Kidney (tissue), 14 donors: ENCODE data around the gene CPEB4. TPM values are rescaled to one million over a fixed set of nuclear protein-coding genes. Genes with fewer than 3 reads are reported as not detected.

ENCODE experiments used
- DNase-seq, 5 donors: peaks; one replicate each; pipeline ENCODE4 v3.0.0-alpha.2; 2013 to 2020
- FAIRE-seq: peaks from 2 replicates; lab custom pipeline; 2012; peaks lifted over from hg19 to GRCh38; lab: Jason Lieb, UNC
- H3K27ac ChIP-seq, 2 donors: one replicate each; pipeline ENCODE4 v1.7.0; 2013; ENCODE audit warnings: low read depth in 2 of 2, low read length in 2 of 2, inconsistent platforms in 1 of 2
- H3K27me3 ChIP-seq: one replicate; pipeline ENCODE4 v1.7.1; 2013; ENCODE audit warnings: low read length, inconsistent platforms; ENCODE audit not compliant: control insufficient read depth, insufficient read depth
- H3K36me3 ChIP-seq, 3 donors: one replicate each; pipeline versions ENCODE4 v1.7.0 to v1.7.1; 2013; ENCODE audit warnings: low read length in 3 of 3, control low read depth in 1 of 3, inconsistent platforms in 1 of 3; ENCODE audit not compliant: insufficient read depth in 3 of 3, control insufficient read depth in 2 of 3
- H3K4me1 ChIP-seq, 3 donors: one replicate each; pipeline versions ENCODE4 v1.7.0 to v1.7.1; 2013; ENCODE audit warnings: low read length in 3 of 3, inconsistent platforms in 1 of 3, low read depth in 1 of 3; ENCODE audit not compliant: control insufficient read depth in 2 of 3, insufficient read depth in 2 of 3
- H3K4me3 ChIP-seq, 3 donors: one replicate each; pipeline versions ENCODE4 v1.7.0 to v1.8.1; 2013; ENCODE audit warnings: low read length in 3 of 3, control low read depth in 1 of 3, inconsistent platforms in 1 of 3
- H3K9ac ChIP-seq, 3 donors: one replicate each; pipeline versions ENCODE4 v1.7.0 to v1.7.1; 2013; ENCODE audit warnings: low read length in 3 of 3, control low read depth in 1 of 3, inconsistent platforms in 1 of 3
- H3K9me3 ChIP-seq, 3 donors: one replicate each; pipeline versions ENCODE4 v1.7.0 to v1.7.1; 2013; ENCODE audit warnings: low read length in 3 of 3, control low read depth in 1 of 3, inconsistent platforms in 1 of 3; ENCODE audit not compliant: control insufficient read depth in 2 of 3, insufficient read depth in 1 of 3
- intact Hi-C: fragments of 100-400 bp; cut with DNase I; formaldehyde crosslinking; loops from one replicate; pipeline ENCODE4 v1.11.1; 2022
- polyA plus RNA-seq: library from polyadenylated mRNA; stranded (reverse); fragments of 350-450 nt; fragmentation: Illumina TruSeq; extraction: RNeasy Lipid Tissue Mini Kit (QIAGEN cat#74804); gene quantifications from one replicate; pipeline ENCODE4 v1.2.3, GENCODE V29; 2014; ENCODE audit warnings: low read depth, low replicate concordance; ENCODE audit not compliant: insufficient read depth
- total RNA-seq: library from RNA; stranded (reverse); fragmentation: NEBNext Ultra II Directional; extraction: Animal tissue kit (Norgen Biotek cat#: 25700); gene quantifications from one replicate; pipeline ENCODE4 v1.2.1, GENCODE V29; 2021
- TF ChIP-seq, protein P1 (sequence below): IDR thresholded peaks from 3 replicates; pipeline ENCODE4 v1.5.1; 2012; ENCODE audit warnings: mild to moderate bottlenecking, moderate library complexity, borderline replicate concordance; ENCODE audit not compliant: insufficient read depth; ENCODE audit errors: extremely low read depth
- donor health status: control.
- donor health status: control.
- donor health status: control.
- donor health status: control.
- donor health status: control.
- donor health status: DM: yes; HTN: yes; CAD: no.
- donor health status: Normal renal cell carcinoma (clear cell type).

CPEB4 gene
- total and polyA plus RNA-seq, 2 donors from 2014 or later, result 9.5 to 73.0 TPM

DNA sequence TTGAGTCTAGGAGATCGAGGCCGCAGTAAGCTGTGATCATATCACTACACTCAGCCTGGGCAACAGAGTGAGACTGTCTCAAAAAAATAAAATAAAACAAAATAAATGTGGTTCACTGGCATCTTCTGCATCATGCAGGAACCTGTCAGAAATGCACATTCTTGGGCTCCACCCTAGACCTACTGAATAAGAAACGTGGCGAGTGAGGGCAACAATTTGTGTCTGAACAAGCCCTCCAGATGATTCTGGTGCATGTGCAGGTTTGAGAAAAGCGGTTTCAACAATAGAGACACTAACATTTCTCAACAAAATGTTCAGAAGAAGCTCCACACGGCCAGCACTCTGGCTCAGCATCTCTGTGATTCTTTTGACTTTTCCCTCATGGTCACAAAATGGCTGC is 42.8 kb upstream of the CPEB4 start:
- intact Hi-C loops, result no loop called here
- TF ChIP-seq, protein P1, sequence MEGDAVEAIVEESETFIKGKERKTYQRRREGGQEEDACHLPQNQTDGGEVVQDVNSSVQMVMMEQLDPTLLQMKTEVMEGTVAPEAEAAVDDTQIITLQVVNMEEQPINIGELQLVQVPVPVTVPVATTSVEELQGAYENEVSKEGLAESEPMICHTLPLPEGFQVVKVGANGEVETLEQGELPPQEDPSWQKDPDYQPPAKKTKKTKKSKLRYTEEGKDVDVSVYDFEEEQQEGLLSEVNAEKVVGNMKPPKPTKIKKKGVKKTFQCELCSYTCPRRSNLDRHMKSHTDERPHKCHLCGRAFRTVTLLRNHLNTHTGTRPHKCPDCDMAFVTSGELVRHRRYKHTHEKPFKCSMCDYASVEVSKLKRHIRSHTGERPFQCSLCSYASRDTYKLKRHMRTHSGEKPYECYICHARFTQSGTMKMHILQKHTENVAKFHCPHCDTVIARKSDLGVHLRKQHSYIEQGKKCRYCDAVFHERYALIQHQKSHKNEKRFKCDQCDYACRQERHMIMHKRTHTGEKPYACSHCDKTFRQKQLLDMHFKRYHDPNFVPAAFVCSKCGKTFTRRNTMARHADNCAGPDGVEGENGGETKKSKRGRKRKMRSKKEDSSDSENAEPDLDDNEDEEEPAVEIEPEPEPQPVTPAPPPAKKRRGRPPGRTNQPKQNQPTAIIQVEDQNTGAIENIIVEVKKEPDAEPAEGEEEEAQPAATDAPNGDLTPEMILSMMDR, result no peak
- no peaks in the 10 kb centered on the region for H3K4me1 ChIP-seq

DNA sequence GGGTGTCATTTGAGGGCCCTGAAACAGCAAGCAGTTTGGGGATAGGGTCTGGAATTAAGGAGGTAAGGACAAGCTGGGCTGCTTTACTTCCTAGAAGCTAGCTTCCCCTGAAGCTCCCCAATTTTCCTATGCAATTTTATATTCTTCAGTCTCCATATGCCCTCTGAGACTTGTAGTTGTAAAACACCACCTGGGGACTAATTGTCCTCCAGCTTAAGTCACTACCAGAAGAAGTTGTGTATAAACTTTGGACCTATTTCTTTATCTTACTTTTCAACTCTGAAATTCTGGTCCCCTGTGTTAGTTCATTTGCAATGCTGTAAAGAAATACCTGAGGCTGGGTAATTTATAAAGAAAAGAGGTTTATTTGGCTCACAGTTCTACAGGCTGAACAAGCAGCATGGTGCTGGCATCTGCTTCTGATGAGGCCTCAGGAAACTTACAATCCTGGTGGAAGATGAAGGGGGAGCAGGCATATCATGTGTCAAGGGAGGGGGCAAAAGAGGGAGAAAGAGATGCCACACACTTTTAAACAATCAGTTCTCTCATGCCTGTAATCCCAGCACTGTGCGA is 41.1 kb upstream of the CPEB4 start:
- TF ChIP-seq, protein P1, result no peak
- H3K27ac ChIP-seq, result no peak overlapping the region
- H3K36me3 ChIP-seq, result no peaks in the 10 kb centered on the region
- FAIRE-seq (no peak), DNase-seq (no peak)
- intact Hi-C loops, result no loop called here
- H3K4me3 ChIP-seq, result no peak overlapping the region
- H3K27me3 ChIP-seq, result no peaks in the 10 kb centered on the region
- H3K4me1 ChIP-seq, result no peaks in the 10 kb centered on the region
- peaks cover 0 to 6% (median 0%) of the 10 kb centered on the region in 3 donors for H3K9me3 ChIP-seq
- H3K9ac ChIP-seq, result no peak overlapping the region

More for the DNA sequence above, 42.8 kb upstream of the CPEB4 start:
- peaks cover 0 to 6% (median 0%) of the 10 kb centered on the region in 3 donors for H3K9me3 ChIP-seq
- no peaks in the 10 kb centered on the region for H3K36me3 ChIP-seq
- no peaks in the 10 kb centered on the region for H3K27me3 ChIP-seq
- FAIRE-seq (no peak), DNase-seq (no peak)
- no peak overlapping the region for H3K4me3 ChIP-seq
- no peak overlapping the region for H3K9ac ChIP-seq
- no peak overlapping the region for H3K27ac ChIP-seq

DNA sequence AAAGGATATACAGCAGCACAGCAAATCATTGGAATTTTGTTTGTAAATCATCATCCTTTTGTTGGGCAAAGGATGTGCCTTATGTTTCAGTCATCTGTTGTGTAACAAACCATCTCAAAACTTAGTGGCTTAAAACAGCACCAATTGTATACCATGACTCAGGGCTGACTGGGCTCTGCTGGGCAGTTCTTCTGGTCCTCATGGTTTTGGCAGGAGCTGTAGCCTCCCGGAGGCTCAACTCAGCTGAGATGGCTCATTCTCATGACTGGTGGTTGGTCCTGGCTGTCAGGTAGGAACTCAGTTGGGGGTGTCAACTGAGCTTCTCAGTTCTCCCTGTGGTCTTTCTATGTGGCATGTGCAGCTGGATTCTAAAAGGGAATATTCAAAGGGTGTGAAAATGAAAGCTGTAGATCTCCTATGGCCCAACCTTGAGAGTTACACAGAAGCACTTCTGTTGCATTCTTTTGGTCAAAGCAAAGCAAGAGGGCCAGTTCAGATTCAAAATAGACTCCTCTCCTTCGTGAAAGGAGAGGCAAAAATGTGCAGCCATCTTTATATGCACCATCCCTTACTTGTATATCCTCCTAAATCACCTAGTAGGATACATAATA is 39.1 kb upstream of the CPEB4 start:
- intact Hi-C loops, result no loop called here
- H3K27ac ChIP-seq, result no peak overlapping the region
- no peaks in the 10 kb centered on the region for H3K36me3 ChIP-seq
- H3K9ac ChIP-seq, result no peak overlapping the region
- no peaks in the 10 kb centered on the region for H3K27me3 ChIP-seq
- no peaks in the 10 kb centered on the region for H3K4me1 ChIP-seq
- no peak for FAIRE-seq
- no peak for DNase-seq
- TF ChIP-seq, protein P1, result no peak
- H3K4me3 ChIP-seq, result no peak overlapping the region
- H3K9me3 ChIP-seq, result peaks cover 0 to 6% (median 0%) of the 10 kb centered on the region in 3 donors
